NB4 (cell line): ENCODE results near the gene ESYT2.
A peak's percentile ranks its signal among the peaks of the same experiment; 100 is the strongest.
"Not testable (repeated sequence)": the region's sequence is repeated elsewhere in the genome, so short reads cannot be mapped to it uniquely, and the experiment has no call there.

Experiments used
- DNase-seq: peaks from one replicate; pipeline ENCODE4 v3.0.0; 2010; ENCODE audit warnings: low read depth
- H3K4me3 ChIP-seq: one replicate; pipeline ENCODE4 v1.5.1; 2011; ENCODE audit warnings: mild to moderate bottlenecking, low read depth, low read length, moderate library complexity
- CTCF ChIP-seq: IDR thresholded peaks from one replicate; pipeline ENCODE4 v1.5.1; 2012; ENCODE audit warnings: low read depth, low read length
- MYC ChIP-seq: IDR thresholded peaks from 2 replicates; pipeline ENCODE4 v1.6.1; 2011; ENCODE audit warnings: low read depth, low read length
- POLR2A ChIP-seq: IDR thresholded peaks from 2 replicates; pipeline ENCODE4 v1.6.1; 2011; ENCODE audit warnings: mild to moderate bottlenecking; ENCODE audit not compliant: insufficient read length; ENCODE audit errors: extremely low read depth
- TF ChIP-seq, protein P1 (sequence below): IDR thresholded peaks from 2 replicates; pipeline ENCODE4 v1.6.1; 2011; ENCODE audit warnings: low read depth, low read length

The ESYT2 gene

DNA sequence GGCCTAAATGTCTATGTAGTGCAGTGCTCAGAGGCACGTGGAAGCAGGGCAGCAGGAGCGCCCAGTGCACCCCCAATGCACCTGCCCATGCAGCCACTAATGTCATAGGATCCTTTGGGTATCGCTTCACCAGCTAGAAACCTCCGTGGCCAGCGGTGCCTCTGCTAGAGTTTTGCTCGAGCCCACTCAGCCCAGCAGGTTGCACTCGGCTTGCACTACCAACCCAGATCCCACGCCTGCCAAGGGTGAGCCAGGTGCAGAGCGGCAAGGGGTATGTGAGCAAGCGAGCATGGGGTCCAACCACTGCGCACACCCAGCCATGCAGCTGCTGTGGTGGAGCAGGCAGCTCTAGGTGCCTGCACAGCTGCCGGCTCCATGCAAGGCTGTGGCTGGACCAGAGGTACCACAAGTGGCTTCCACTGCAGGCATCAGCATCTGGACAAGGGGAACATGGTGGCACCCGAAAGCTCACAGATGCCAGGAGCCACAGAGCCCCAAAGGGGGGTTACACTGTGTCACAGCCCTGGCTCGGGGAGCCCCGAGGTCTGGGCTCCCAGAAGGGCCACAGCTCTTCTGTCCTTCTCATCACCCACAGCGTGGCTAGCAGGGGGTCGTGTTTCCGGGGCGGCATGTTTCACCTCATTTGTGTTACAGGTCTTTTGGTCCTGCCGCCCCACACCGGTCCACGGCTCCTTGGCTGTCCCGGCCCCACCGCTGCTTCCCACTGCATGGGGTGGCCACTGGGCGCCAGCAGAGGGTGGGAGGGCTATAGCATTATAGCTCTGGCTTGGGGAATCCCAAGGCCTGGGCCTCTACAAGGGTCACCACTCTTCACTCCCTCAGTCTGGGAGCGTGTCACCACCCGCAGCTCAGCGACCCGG is 122.4 kb downstream of the ESYT2 start:
- no peak overlapping the region for H3K4me3 ChIP-seq
- DNase-seq = no peak
- no peak for TF ChIP-seq CTCF
- TF ChIP-seq POLR2A = no peak
- TF ChIP-seq, protein P1, sequence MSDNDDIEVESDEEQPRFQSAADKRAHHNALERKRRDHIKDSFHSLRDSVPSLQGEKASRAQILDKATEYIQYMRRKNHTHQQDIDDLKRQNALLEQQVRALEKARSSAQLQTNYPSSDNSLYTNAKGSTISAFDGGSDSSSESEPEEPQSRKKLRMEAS = no peak
- TF ChIP-seq MYC = no peak

DNA sequence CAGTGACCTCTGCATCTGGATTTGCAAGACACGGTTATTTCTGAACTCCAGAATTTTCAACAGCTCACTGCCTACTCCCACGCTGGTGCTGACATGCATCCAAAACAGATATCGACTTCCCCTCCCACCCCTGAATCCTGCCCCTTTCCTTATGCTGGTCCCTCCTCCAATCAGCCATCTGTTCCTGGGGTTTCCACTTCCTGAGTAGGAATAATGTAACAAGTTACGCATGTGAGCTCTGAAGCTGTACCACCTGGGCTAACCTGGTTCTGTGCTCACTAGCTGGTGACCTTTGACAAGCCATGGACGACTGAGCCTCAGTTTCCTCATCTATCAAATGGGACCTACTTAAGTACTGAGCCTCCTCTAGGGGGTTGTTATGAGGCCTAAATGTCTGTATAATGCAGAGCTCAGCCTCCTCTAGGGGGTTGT is 123.0 kb downstream of the ESYT2 start:
- H3K4me3 ChIP-seq = peak overlapping the region; percentile 82
- no peak for DNase-seq
- TF ChIP-seq, protein P1 = no peak
- TF ChIP-seq CTCF = peak; percentile 7

DNA sequence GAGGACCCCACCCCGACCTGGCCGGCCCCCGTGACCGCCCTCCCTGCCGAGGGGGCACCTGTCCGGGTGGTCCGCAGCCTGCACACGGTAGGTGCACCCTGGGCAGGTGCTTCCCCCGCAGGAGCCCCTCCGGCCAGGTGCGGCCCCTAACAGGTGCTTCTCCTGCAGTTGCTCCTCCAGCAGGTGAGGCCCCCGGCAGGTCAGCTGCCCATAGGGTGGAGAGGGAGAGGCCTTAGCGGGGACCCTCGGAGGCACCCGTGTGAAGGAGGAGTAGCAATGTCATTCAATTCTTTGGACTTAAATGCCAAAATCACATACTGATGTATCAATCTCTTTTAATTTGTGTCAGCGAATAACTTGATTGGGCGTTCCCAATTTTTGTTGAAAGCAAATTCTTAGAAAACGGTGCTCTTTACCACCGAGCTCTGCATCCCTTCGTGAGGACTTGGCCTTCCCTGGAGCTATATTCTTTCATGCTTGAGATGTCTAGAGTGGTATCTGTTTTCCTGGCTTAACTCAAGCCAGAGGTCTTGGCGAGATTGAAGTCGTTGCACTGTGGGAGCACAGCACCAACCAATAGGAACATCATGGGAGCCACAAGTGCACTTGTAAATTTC is 124.0 kb downstream of the ESYT2 start:
- TF ChIP-seq CTCF (no peak), POLR2A (no peak), MYC (no peak)
- TF ChIP-seq, protein P1 = no peak
- H3K4me3 ChIP-seq = peak overlapping the region; percentile 82
- DNase-seq = no peak

DNA sequence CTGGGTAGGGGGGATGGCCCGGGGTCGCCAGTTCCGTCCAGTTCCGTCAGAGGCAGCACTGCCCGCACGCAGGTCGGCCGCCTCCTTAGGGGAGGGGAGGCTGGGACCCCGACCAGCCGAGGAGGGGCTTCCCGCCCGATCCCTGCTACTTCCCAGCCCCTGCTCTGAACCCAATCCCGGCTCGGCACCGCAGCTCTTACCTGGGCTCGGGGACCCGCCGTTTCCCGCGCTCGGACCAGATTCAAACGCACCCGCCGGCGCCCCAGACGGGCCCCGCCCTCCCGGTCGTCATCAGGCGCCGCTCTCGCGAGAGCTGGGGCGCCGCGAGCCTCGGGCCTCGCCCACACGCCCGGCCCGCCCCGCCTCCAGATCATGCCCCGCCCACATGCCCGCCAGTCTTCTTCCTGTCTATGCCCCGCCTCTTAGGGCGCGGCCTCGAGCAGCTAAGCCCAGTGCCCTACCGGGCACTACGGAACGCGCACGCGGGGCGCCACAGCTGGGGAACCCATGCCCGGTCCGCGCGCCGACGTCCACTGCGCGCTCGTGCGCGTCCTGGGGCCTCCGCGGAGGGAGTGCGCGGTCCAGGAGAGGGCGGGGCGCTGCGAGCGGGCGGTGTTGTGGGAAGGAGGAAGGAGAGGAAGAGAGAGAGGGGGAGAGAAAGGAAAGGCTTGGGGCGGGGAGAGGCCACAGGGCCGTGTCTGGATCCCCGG is 124.6 kb downstream of the ESYT2 start, which contains the start of gene NCAPG2:
TSS of gene NCAPG2 (minus strand) at position 281 of the 710 bp plus-strand sequence. CDS start 2,905 bp downstream, outside the sequence.
- peak; percentile 1 for TF ChIP-seq CTCF
- peak; percentile 83 for TF ChIP-seq POLR2A
- TF ChIP-seq, protein P1 = peak; percentile 84
- peak; percentile 90 for TF ChIP-seq MYC
- peak; percentile 100 for DNase-seq
- peak within 1 kb of the TSS; percentile 82 for H3K4me3 ChIP-seq

- not testable (repeated sequence) for DNase-seq
Measured at GRCh38 chr7:158703679-158704523, 125.4 kb downstream of the ESYT2 start.

More at GRCh38 chr7:158703679-158704523, 125.4 kb downstream of the ESYT2 start:
- H3K4me3 ChIP-seq = peak overlapping the region; percentile 65
